ENCODE measurements around the gene ANKRD23.

DNA sequence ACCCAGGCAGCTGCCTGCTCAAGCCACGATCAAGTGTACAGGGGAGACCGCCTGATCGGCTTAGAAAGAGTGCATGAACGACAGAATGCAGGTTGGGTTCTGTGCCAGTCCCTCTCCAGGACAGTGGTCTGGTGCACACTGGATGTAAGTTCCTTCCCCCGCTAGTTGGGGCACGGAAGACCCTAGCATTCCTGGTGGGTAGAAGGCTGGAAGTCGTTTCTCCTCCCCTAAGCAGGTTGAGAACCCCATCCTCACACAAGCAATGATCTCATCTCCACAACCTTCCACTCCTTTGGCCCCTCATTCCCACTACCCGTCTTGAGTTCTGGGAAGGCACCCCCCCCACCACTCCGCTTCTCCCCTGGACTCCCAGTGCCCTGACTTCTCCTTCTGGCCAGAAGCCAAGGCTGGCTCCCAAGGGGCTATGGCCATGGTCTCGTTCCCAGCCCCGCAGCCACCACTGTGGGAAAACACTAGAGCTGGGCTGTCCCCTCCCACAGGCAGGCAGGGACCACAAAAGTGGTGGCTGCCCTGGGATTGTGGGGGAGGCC, 15.4 kb upstream of the ANKRD23 start:
- TF ChIP-seq EP300 (IDR thresholded peaks at IDR 0.05; ENCODE audit: low read depth in 2 of 2, low read length in 2 of 2) (no peak), EP300 (CRISPR knock-in tag; IDR thresholded peaks at IDR 0.05; ENCODE audit: borderline replicate concordance) (no peak), ASH2L (IDR thresholded peaks at IDR 0.05; ENCODE audit: insufficient read length, low read depth, low read length) (no peak), CAMTA2 (CRISPR knock-in tag; IDR thresholded peaks at IDR 0.05; ENCODE audit: borderline replicate concordance) (no peak), JUN (CRISPR knock-in tag; IDR thresholded peaks at IDR 0.05) (no peak), SMARCE1 (IDR thresholded peaks at IDR 0.05; ENCODE audit: borderline replicate concordance) (no peak), ZNF563 (CRISPR knock-in tag; IDR thresholded peaks at IDR 0.05) (peak; percentile 47; the same call in 1 of the 2 replicates), ZNF253 (CRISPR knock-in tag; IDR thresholded peaks at IDR 0.05; ENCODE audit: borderline replicate concordance) (no peak), NFE2 (CRISPR knock-in tag; IDR thresholded peaks at IDR 0.05) (no peak), HNRNPLL (IDR thresholded peaks at IDR 0.05; ENCODE audit: low read depth, low read length, poor library complexity, severe bottlenecking) (no peak)
- TF ChIP-seq, protein P1, sequence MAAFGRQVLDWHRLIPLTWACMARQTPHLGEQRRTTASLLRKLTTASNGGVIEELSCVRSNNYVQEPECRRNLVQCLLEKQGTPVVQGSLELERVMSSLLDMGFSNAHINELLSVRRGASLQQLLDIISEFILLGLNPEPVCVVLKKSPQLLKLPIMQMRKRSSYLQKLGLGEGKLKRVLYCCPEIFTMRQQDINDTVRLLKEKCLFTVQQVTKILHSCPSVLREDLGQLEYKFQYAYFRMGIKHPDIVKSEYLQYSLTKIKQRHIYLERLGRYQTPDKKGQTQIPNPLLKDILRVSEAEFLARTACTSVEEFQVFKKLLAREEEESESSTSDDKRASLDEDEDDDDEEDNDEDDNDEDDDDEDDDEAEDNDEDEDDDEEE (CRISPR knock-in tag; IDR thresholded peaks at IDR 0.05), result no peak
- TF ChIP-seq, protein P2, sequence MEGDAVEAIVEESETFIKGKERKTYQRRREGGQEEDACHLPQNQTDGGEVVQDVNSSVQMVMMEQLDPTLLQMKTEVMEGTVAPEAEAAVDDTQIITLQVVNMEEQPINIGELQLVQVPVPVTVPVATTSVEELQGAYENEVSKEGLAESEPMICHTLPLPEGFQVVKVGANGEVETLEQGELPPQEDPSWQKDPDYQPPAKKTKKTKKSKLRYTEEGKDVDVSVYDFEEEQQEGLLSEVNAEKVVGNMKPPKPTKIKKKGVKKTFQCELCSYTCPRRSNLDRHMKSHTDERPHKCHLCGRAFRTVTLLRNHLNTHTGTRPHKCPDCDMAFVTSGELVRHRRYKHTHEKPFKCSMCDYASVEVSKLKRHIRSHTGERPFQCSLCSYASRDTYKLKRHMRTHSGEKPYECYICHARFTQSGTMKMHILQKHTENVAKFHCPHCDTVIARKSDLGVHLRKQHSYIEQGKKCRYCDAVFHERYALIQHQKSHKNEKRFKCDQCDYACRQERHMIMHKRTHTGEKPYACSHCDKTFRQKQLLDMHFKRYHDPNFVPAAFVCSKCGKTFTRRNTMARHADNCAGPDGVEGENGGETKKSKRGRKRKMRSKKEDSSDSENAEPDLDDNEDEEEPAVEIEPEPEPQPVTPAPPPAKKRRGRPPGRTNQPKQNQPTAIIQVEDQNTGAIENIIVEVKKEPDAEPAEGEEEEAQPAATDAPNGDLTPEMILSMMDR (CRISPR knock-in tag; IDR thresholded peaks at IDR 0.05), result no peak
- TF ChIP-seq, protein P3, sequence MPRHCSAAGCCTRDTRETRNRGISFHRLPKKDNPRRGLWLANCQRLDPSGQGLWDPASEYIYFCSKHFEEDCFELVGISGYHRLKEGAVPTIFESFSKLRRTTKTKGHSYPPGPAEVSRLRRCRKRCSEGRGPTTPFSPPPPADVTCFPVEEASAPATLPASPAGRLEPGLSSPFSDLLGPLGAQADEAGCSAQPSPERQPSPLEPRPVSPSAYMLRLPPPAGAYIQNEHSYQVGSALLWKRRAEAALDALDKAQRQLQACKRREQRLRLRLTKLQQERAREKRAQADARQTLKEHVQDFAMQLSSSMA (CRISPR knock-in tag; IDR thresholded peaks at IDR 0.05), result no peak

Measured in HepG2 (cell line).